GM21619 (cell line): ENCODE data around the gene STPG2.
"Not testable (repeated sequence)": the region's sequence is repeated elsewhere in the genome, so short reads cannot be mapped to it uniquely, and the experiment has no call there.

Experiments used
- ATAC-seq: cut with Tn5 transposase; IDR thresholded peaks from one replicate; pipeline ENCODE4 v1.9.1; 2021; ENCODE audit not compliant: unreplicated experiment

STPG2 gene

GRCh38 chr4:97952763-97953162 lies 190.5 kb downstream of the STPG2 start:
- no peak for ATAC-seq

GRCh38 chr4:97950836-97951235 lies 192.4 kb downstream of the STPG2 start:
- ATAC-seq: no peak

GRCh38 chr4:97942951-97943350 lies 200.3 kb downstream of the STPG2 start:
- ATAC-seq: no peak

- ATAC-seq: no peak
These were observed 201.1 kb downstream of the STPG2 start for GRCh38 chr4:97942137-97942536.

- ATAC-seq: no peak
These were observed 205.1 kb downstream of the STPG2 start for GRCh38 chr4:97938141-97938540.

GRCh38 chr4:97924341-97924958 lies 218.8 kb downstream of the STPG2 start:
- no peak for ATAC-seq

- ATAC-seq: no peak
These were observed 220.2 kb downstream of the STPG2 start for GRCh38 chr4:97923096-97923495.

GRCh38 chr4:97917115-97917514 lies 226.2 kb downstream of the STPG2 start:
- no peak for ATAC-seq

- ATAC-seq: no peak
These were observed 231.1 kb downstream of the STPG2 start for GRCh38 chr4:97912156-97912555.

- no peak for ATAC-seq
These were observed 231.9 kb downstream of the STPG2 start for GRCh38 chr4:97911236-97911906.

GRCh38 chr4:97910005-97910404 lies 233.3 kb downstream of the STPG2 start:
- ATAC-seq: peak; percentile 70

GRCh38 chr4:97903436-97904189 lies 239.7 kb downstream of the STPG2 start:
- ATAC-seq: not testable (repeated sequence)

- ATAC-seq: no peak
These were observed 243.0 kb downstream of the STPG2 start for GRCh38 chr4:97900229-97900628.

- no peak for ATAC-seq
These were observed 250.5 kb downstream of the STPG2 start for GRCh38 chr4:97892592-97893266.

GRCh38 chr4:97879942-97880341 lies 263.3 kb downstream of the STPG2 start:
- ATAC-seq: no peak

- ATAC-seq: no peak
These were observed 275.2 kb downstream of the STPG2 start for GRCh38 chr4:97868097-97868496.

- no peak for ATAC-seq
These were observed 275.7 kb downstream of the STPG2 start for GRCh38 chr4:97867557-97868091.

GRCh38 chr4:97866821-97867556 lies 276.3 kb downstream of the STPG2 start:
- ATAC-seq: no peak

- ATAC-seq: no peak
These were observed 292.2 kb downstream of the STPG2 start for GRCh38 chr4:97851115-97851514.

GRCh38 chr4:97845758-97846157 lies 297.5 kb downstream of the STPG2 start:
- ATAC-seq: no peak

GRCh38 chr4:97841512-97841911 lies 301.8 kb downstream of the STPG2 start:
- no peak for ATAC-seq
